Psoas muscle (tissue), 8 donors: ENCODE measurements around the gene ALK. TPM values are rescaled to one million over a fixed set of nuclear protein-coding genes. Genes with fewer than 3 reads are reported as not detected.

ENCODE experiments used
- ATAC-seq, 4 donors: fragments of 200-7000 bp; cut with Tn5 transposase; one replicate each; pipeline ENCODE4 v1.9.1; 2020; ENCODE audit warnings: moderate library complexity in 3 of 4, mild to moderate bottlenecking in 2 of 4
- DNase-seq, 2 donors: peaks; one replicate each; pipeline ENCODE4 v3.0.0-alpha.2; 2020
- H3K27ac ChIP-seq: fragments of 200-600 bp; one replicate; pipeline ENCODE4 v1.8.0; 2022
- H3K27me3 ChIP-seq, 3 donors: fragments of 200-600 bp in 1 of 3; one replicate each; pipeline versions ENCODE4 v1.6.1 to v1.8.0; 2013 to 2022; ENCODE audit warnings: low read length in 2 of 3, mild to moderate bottlenecking in 2 of 3, moderate library complexity in 1 of 3; ENCODE audit not compliant: insufficient read depth in 3 of 3
- H3K36me3 ChIP-seq, 2 donors: fragments of 200-600 bp in 1 of 2; one replicate each; pipeline versions ENCODE4 v1.6.1 to v1.8.0; 2013 to 2022; ENCODE audit warnings: low read depth in 1 of 2, mild to moderate bottlenecking in 1 of 2, moderate library complexity in 1 of 2; ENCODE audit not compliant: insufficient read depth in 1 of 2
- H3K4me1 ChIP-seq: fragments of 200-600 bp; one replicate; pipeline ENCODE4 v1.8.0; 2022
- H3K4me3 ChIP-seq: fragments of 200-600 bp; one replicate; pipeline ENCODE4 v1.8.0; 2022; ENCODE audit warnings: mild to moderate bottlenecking
- H3K9me3 ChIP-seq: fragments of 200-600 bp; one replicate; pipeline ENCODE4 v1.8.0; 2022
- WGBS, 3 donors: extraction: QIAGEN DNeasy Blood & Tissue Kit; methylation state at CpG; one replicate each; pipeline versions ENCODE4 v1.1.6 to v1.1.7; 2013; 5-methylcytosine and 5-hydroxymethylcytosine counted together
- intact Hi-C, 2 donors: fragments of 100-400 bp; cut with DNase I; formaldehyde crosslinking; loops; one replicate each; pipeline versions ENCODE4 v1.11.0 to v1.14.2; 2022
- polyA plus RNA-seq, 3 donors: library from polyadenylated mRNA; stranded (reverse); fragments of 200-250 nt; gene quantifications; one replicate each; pipeline ENCODE4 v1.2.3, GENCODE V29; 2013
- total RNA-seq, 4 donors: library from RNA; stranded (reverse); fragmentation: NEBNext Ultra II Directional in 2 of 4; extraction: Animal tissue kit (Norgen Biotek cat#: 25700) in 2 of 4; gene quantifications; one replicate each; pipeline versions ENCODE4 v1.2.1 to v1.2.4, GENCODE V29; 2021 to 2023
- TF ChIP-seq, protein P1 (sequence below): fragments of 200-600 bp; IDR thresholded peaks from one replicate; pipeline ENCODE4 v1.8.0; 2022; ENCODE audit warnings: antibody characterized with exemption
- donor health status: healthy with polysubstance abuse.
- donor health status: DM: no; HTN: no; CAD: no; lungs with moderate emphysema.
- donor health status: Bipolar disorder and iron deficiency.
- donor health status: healthy.
- donor health status: DM: yes; HTN: yes; CAD: no.
- donor health status: DM: no; HTN: no; CAD: no.
- donor health status: DM: no; HTN: no; CAD: no.
- donor health status: DM: yes; HTN: yes; CAD: no.

The ALK gene
- total and polyA plus RNA-seq, 7 donors, result 0.03 to 0.32 (median 0.08) TPM; not detected in 2

DNA sequence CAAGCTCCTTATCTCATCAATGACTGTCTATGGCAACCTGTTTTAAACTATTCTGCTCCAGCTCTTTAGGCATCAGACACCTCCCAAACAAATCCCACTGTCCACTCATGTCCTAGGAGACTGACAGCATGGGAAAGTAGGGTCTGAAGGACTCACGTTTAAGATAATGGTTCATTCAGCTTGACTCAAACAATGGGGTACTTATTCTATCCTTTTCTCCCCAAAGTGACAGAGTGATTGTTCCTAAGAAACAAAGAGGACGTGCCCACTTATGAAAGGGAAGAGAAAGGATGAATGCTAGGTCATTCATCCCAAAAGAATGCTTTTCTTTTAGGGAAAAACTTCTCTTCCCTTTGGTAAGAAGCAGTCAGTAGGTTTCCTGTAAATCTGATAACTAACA lies 41.9 kb downstream of the ALK start:
- no peaks in the 10 kb centered on the region for H3K4me1 ChIP-seq
- ATAC-seq, result no peak
- intact Hi-C loops, result no loop called here
- no peaks in the 10 kb centered on the region for H3K36me3 ChIP-seq
- DNase-seq, result no peak
- H3K4me3 ChIP-seq, result no peak overlapping the region
- no peaks in the 10 kb centered on the region for H3K9me3 ChIP-seq
- TF ChIP-seq, protein P1, sequence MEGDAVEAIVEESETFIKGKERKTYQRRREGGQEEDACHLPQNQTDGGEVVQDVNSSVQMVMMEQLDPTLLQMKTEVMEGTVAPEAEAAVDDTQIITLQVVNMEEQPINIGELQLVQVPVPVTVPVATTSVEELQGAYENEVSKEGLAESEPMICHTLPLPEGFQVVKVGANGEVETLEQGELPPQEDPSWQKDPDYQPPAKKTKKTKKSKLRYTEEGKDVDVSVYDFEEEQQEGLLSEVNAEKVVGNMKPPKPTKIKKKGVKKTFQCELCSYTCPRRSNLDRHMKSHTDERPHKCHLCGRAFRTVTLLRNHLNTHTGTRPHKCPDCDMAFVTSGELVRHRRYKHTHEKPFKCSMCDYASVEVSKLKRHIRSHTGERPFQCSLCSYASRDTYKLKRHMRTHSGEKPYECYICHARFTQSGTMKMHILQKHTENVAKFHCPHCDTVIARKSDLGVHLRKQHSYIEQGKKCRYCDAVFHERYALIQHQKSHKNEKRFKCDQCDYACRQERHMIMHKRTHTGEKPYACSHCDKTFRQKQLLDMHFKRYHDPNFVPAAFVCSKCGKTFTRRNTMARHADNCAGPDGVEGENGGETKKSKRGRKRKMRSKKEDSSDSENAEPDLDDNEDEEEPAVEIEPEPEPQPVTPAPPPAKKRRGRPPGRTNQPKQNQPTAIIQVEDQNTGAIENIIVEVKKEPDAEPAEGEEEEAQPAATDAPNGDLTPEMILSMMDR, result no peak
- H3K27me3 ChIP-seq, result peaks cover 0 to 8% (median 0%) of the 10 kb centered on the region in 3 donors
- 35 to 50% (median 40%) methylated on average over 2 of the region's 2 CpGs for WGBS, 3 donors
- H3K27ac ChIP-seq, result no peak overlapping the region

- no peak overlapping the region for H3K27ac ChIP-seq
- no peak for DNase-seq
- TF ChIP-seq, protein P1, result no peak
- no peaks in the 10 kb centered on the region for H3K9me3 ChIP-seq
- H3K27me3 ChIP-seq, result peaks cover 0 to 8% (median 0%) of the 10 kb centered on the region in 3 donors
- WGBS, 3 donors, result 35 to 36% (median 36%) methylated on average over 3 of the region's 3 CpGs
- no peaks in the 10 kb centered on the region for H3K36me3 ChIP-seq
- H3K4me1 ChIP-seq, result no peaks in the 10 kb centered on the region
- intact Hi-C loops, result no loop called here
- ATAC-seq, result no peak
- H3K4me3 ChIP-seq, result no peak overlapping the region
Measured at GRCh38 chr2:29878898-29879297, 42.5 kb downstream of the ALK start.

DNA sequence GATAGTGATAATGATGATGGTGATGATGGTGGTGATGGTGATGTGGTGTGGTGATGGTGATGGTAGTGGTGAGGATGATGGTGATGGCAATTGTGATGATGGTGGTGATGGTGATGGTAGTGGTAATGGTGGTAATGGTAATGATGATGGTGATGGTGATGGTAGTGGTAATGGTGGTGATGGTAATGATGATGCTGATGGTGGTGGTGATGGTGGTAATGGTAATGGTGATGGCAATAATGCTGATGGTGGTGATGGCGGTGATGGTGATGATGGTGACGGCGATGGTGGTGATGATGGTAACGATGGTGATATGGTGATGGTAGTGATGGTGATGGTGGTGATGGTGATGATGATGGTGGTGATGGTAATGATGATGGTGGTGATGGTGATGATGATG lies 45.0 kb downstream of the ALK start:
- no peak overlapping the region for H3K4me3 ChIP-seq
- no peak for ATAC-seq
- no peak overlapping the region for H3K27ac ChIP-seq
- H3K4me1 ChIP-seq, result no peaks in the 10 kb centered on the region
- TF ChIP-seq, protein P1, result no peak
- intact Hi-C loops, result no loop called here
- DNase-seq, result no peak
- H3K27me3 ChIP-seq, result peaks cover 0 to 8% (median 0%) of the 10 kb centered on the region in 3 donors
- 94 to 98% (median 97%) methylated on average over 4 of the region's 4 CpGs for WGBS, 3 donors
- H3K36me3 ChIP-seq, result no peaks in the 10 kb centered on the region
- H3K9me3 ChIP-seq, result no peaks in the 10 kb centered on the region

GRCh38 chr2:29874745-29875144 lies 46.6 kb downstream of the ALK start:
- DNase-seq (no peak), ATAC-seq (no peak)
- H3K4me1 ChIP-seq, result no peaks in the 10 kb centered on the region
- no peak overlapping the region for H3K4me3 ChIP-seq
- no peaks in the 10 kb centered on the region for H3K9me3 ChIP-seq
- no peak overlapping the region for H3K27ac ChIP-seq
- TF ChIP-seq, protein P1, result no peak
- no peaks in the 10 kb centered on the region for H3K27me3 ChIP-seq
- no peaks in the 10 kb centered on the region for H3K36me3 ChIP-seq
- WGBS, 3 donors, result 76 to 88% (median 81%) methylated on average over 2 of the region's 2 CpGs
- intact Hi-C loops, result no loop called here

DNA sequence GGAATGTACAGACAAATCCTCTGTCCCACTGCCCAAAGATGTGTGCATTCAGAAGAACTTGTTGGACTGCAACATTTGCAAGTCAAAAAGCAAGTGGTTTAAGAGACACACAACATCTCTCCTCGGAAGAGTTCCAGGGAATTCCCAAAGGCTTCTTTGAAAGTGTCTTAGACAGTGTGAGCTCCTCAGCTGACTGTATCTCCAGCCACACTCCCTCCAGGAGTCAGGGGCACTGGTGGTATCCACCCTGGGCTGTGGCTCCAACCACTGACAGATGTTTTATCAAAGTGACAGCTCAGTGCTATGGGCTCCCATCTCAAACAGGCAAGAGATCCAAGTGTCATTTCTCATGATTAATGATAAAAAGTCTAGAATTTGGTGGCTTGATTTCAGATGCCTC lies 48.5 kb downstream of the ALK start:
- WGBS, 3 donors, result 65 to 80% (median 68%) methylated on average over 1 of the region's 1 CpG

More for the DNA sequence above, 48.5 kb downstream of the ALK start:
- H3K36me3 ChIP-seq, result no peaks in the 10 kb centered on the region
- ATAC-seq (no peak), DNase-seq (no peak)
- H3K27ac ChIP-seq, result no peak overlapping the region
- H3K4me3 ChIP-seq, result no peak overlapping the region
- TF ChIP-seq, protein P1, result no peak
- H3K9me3 ChIP-seq, result no peaks in the 10 kb centered on the region
- no peaks in the 10 kb centered on the region for H3K4me1 ChIP-seq
- no peaks in the 10 kb centered on the region for H3K27me3 ChIP-seq
- intact Hi-C loops, result no loop called here
